GM12892 (cell line): Measurements from ENCODE around the gene ANKRD22.

Experiments
- DNase-seq: peaks from one replicate; pipeline ENCODE4 v3.0.0; 2011; ENCODE audit not compliant: insufficient read length
- FAIRE-seq: peaks from 2 replicates; lab custom pipeline; 2011; peaks lifted over from hg19 to GRCh38; lab: Jason Lieb, UNC
- POLR2A ChIP-seq: IDR thresholded peaks from 2 replicates; pipeline ENCODE4 v1.6.1; 2011; ENCODE audit warnings: low read depth, low read length, control low read depth
- POLR2AphosphoS5 ChIP-seq: IDR thresholded peaks from 2 replicates; pipeline ENCODE4 v1.6.1; 2011; ENCODE audit warnings: low read depth, low read length, control low read depth
- TAF1 ChIP-seq: IDR thresholded peaks from 2 replicates; pipeline ENCODE4 v1.6.1; 2011; ENCODE audit warnings: low read depth, mild to moderate bottlenecking, control low read depth, low read length, borderline replicate concordance

Gene ANKRD22

GRCh38 chr10:88805361-88805760 lies 46.3 kb downstream of the ANKRD22 start:
- no peak for TF ChIP-seq POLR2AphosphoS5
- TF ChIP-seq TAF1 = no peak
- TF ChIP-seq POLR2A = no peak
- no peak for DNase-seq
- FAIRE-seq = no peak

- DNase-seq = no peak
- TF ChIP-seq TAF1 = no peak
- TF ChIP-seq POLR2A = no peak
- TF ChIP-seq POLR2AphosphoS5 = no peak
- FAIRE-seq = no peak
These were observed 47.4 kb downstream of the ANKRD22 start for GRCh38 chr10:88804083-88804812.

- no peak for TF ChIP-seq POLR2AphosphoS5
- TF ChIP-seq TAF1 = no peak
- no peak for TF ChIP-seq POLR2A
- no peak for DNase-seq
- no peak for FAIRE-seq
These were observed 48.0 kb downstream of the ANKRD22 start for GRCh38 chr10:88803641-88804040.

GRCh38 chr10:88802523-88803285 lies 48.9 kb downstream of the ANKRD22 start, which contains the start of gene LIPM:
TSS of gene LIPM (plus strand) at chr10:88802730. CDS start at chr10:88802897, 167 bp downstream.
- TF ChIP-seq POLR2A (no peak), TAF1 (no peak), POLR2AphosphoS5 (no peak)
- FAIRE-seq (no peak), DNase-seq (no peak)

- FAIRE-seq = no peak
- no peak for DNase-seq
- TF ChIP-seq POLR2AphosphoS5 (no peak), POLR2A (no peak), TAF1 (no peak)
These were observed 51.2 kb downstream of the ANKRD22 start for GRCh38 chr10:88800152-88801125.

GRCh38 chr10:88794731-88795130 lies 56.9 kb downstream of the ANKRD22 start:
- TF ChIP-seq POLR2A (no peak), POLR2AphosphoS5 (no peak), TAF1 (no peak)
- DNase-seq (no peak), FAIRE-seq (no peak)

GRCh38 chr10:88793712-88794299 lies 57.8 kb downstream of the ANKRD22 start:
- TF ChIP-seq POLR2AphosphoS5 (no peak), POLR2A (no peak), TAF1 (no peak)

GRCh38 chr10:88792661-88793060 lies 59.0 kb downstream of the ANKRD22 start:
- FAIRE-seq = peak; percentile 56
- TF ChIP-seq POLR2AphosphoS5 (no peak), TAF1 (no peak), POLR2A (no peak)
- DNase-seq = no peak

More at GRCh38 chr10:88793712-88794299, 57.8 kb downstream of the ANKRD22 start:
- FAIRE-seq (no peak), DNase-seq (no peak)

GRCh38 chr10:88791924-88792323 lies 59.7 kb downstream of the ANKRD22 start:
- DNase-seq = no peak
- no peak for TF ChIP-seq POLR2A
- no peak for TF ChIP-seq TAF1
- TF ChIP-seq POLR2AphosphoS5 = no peak
- peak; percentile 56 for FAIRE-seq

- FAIRE-seq (no peak), DNase-seq (no peak)
These were observed 62.7 kb downstream of the ANKRD22 start for GRCh38 chr10:88788924-88789323.

GRCh38 chr10:88787463-88787862 lies 64.2 kb downstream of the ANKRD22 start:
- DNase-seq = no peak
- no peak for TF ChIP-seq POLR2AphosphoS5
- TF ChIP-seq POLR2A = no peak
- no peak for TF ChIP-seq TAF1
- FAIRE-seq = no peak

More at GRCh38 chr10:88788924-88789323, 62.7 kb downstream of the ANKRD22 start:
- no peak for TF ChIP-seq TAF1
- TF ChIP-seq POLR2A = no peak
- TF ChIP-seq POLR2AphosphoS5 = no peak
